K562 (cell line): ENCODE measurements around the gene INO80E. TPM values are rescaled to one million over a fixed set of nuclear protein-coding genes. Genes with fewer than 3 reads are reported as not detected.

Experiments
- CHD1 ChIP-seq: fragments of 200-600 bp; sonication (generic); IDR thresholded peaks from one replicate; pipeline ENCODE4 v1.6.1; 2012; ENCODE audit warnings: mild to moderate bottlenecking, moderate library complexity, low read length, inconsistent platforms
- CREM ChIP-seq: IDR thresholded peaks from 2 replicates; pipeline ENCODE4 v1.6.1; 2014; ENCODE audit warnings: antibody characterized with exemption, low read depth
- MTF1 ChIP-seq: fragments of 250-450 bp; sonication (Bioruptor Pico); IDR thresholded peaks from 2 replicates; pipeline ENCODE4 v1.9.0; 2021; ENCODE audit warnings: moderate library complexity, mild to moderate bottlenecking, inconsistent platforms, borderline replicate concordance
- PHF20 ChIP-seq: fragments of 450-650 bp; IDR thresholded peaks from 2 replicates; pipeline ENCODE4 v1.6.1; 2018; ENCODE audit not compliant: partially characterized antibody
- ZNF511 ChIP-seq: sonication (generic); formaldehyde crosslinking; IDR thresholded peaks from 2 replicates; pipeline ENCODE4 v1.8.0; 2022; ENCODE audit warnings: mild to moderate bottlenecking, missing genetic modification reagents
- polyA plus RNA-seq, 8 experiments: library from polyadenylated mRNA; depleted of rRNA in 4 of 8; stranded (reverse) in 5 of 8; unstranded in 3 of 8; fragments of >200 nt; fragmentation: Nextera tagmentation in 2 of 8; fragmentation: Illumina TruSeq in 1 of 8; extraction: Ambion mirVana in 2 of 8; extraction: Trizol in 1 of 8; gene quantifications; 2 replicates each; pipeline versions ENCODE4 v1.2.1 to v1.2.3, GENCODE V29; 2011 to 2014; ENCODE audit warnings: inconsistent platforms in 1 of 8, missing spikeins in 1 of 8
- total RNA-seq, 7 experiments: library from RNA; depleted of rRNA in 6 of 7; stranded (reverse); fragments of >200 nt in 6 of 7; fragmentation: Illumina TruSeq in 2 of 7; extraction: Trizol in 2 of 7; gene quantifications; 2 replicates each; pipeline versions ENCODE4 v1.2.1 to v1.2.3, GENCODE V29; 2011 to 2021; ENCODE audit warnings: low replicate concordance in 1 of 7
- TF ChIP-seq, protein P1 (sequence below): fragments of 450-650 bp; IDR thresholded peaks from 2 replicates; pipeline ENCODE4 v1.6.1; 2016; ENCODE audit warnings: mild to moderate bottlenecking, moderate library complexity
- TF ChIP-seq, protein P2 (sequence below): sonication (generic); formaldehyde crosslinking; IDR thresholded peaks from 2 replicates; pipeline ENCODE4 v1.8.0; 2022; ENCODE audit warnings: missing genetic modification reagents, mild to moderate bottlenecking, moderate library complexity, borderline replicate concordance
- TF ChIP-seq, protein P3 (sequence below): fragments of 250-450 bp; sonication (Bioruptor Pico); IDR thresholded peaks from 2 replicates; pipeline ENCODE4 v1.8.0; 2021; ENCODE audit warnings: mild to moderate bottlenecking, moderate library complexity

INO80E gene
- total and polyA plus RNA-seq, 9 of the 15 experiments (the other 6 are each of a cell fraction or from before 2014, with no cell fraction given), result 0.31 to 102 (median 49.3) TPM

GRCh38 chr16:29995911-29996765 lies at the start of gene INO80E (continued):
- TF ChIP-seq, protein P1, sequence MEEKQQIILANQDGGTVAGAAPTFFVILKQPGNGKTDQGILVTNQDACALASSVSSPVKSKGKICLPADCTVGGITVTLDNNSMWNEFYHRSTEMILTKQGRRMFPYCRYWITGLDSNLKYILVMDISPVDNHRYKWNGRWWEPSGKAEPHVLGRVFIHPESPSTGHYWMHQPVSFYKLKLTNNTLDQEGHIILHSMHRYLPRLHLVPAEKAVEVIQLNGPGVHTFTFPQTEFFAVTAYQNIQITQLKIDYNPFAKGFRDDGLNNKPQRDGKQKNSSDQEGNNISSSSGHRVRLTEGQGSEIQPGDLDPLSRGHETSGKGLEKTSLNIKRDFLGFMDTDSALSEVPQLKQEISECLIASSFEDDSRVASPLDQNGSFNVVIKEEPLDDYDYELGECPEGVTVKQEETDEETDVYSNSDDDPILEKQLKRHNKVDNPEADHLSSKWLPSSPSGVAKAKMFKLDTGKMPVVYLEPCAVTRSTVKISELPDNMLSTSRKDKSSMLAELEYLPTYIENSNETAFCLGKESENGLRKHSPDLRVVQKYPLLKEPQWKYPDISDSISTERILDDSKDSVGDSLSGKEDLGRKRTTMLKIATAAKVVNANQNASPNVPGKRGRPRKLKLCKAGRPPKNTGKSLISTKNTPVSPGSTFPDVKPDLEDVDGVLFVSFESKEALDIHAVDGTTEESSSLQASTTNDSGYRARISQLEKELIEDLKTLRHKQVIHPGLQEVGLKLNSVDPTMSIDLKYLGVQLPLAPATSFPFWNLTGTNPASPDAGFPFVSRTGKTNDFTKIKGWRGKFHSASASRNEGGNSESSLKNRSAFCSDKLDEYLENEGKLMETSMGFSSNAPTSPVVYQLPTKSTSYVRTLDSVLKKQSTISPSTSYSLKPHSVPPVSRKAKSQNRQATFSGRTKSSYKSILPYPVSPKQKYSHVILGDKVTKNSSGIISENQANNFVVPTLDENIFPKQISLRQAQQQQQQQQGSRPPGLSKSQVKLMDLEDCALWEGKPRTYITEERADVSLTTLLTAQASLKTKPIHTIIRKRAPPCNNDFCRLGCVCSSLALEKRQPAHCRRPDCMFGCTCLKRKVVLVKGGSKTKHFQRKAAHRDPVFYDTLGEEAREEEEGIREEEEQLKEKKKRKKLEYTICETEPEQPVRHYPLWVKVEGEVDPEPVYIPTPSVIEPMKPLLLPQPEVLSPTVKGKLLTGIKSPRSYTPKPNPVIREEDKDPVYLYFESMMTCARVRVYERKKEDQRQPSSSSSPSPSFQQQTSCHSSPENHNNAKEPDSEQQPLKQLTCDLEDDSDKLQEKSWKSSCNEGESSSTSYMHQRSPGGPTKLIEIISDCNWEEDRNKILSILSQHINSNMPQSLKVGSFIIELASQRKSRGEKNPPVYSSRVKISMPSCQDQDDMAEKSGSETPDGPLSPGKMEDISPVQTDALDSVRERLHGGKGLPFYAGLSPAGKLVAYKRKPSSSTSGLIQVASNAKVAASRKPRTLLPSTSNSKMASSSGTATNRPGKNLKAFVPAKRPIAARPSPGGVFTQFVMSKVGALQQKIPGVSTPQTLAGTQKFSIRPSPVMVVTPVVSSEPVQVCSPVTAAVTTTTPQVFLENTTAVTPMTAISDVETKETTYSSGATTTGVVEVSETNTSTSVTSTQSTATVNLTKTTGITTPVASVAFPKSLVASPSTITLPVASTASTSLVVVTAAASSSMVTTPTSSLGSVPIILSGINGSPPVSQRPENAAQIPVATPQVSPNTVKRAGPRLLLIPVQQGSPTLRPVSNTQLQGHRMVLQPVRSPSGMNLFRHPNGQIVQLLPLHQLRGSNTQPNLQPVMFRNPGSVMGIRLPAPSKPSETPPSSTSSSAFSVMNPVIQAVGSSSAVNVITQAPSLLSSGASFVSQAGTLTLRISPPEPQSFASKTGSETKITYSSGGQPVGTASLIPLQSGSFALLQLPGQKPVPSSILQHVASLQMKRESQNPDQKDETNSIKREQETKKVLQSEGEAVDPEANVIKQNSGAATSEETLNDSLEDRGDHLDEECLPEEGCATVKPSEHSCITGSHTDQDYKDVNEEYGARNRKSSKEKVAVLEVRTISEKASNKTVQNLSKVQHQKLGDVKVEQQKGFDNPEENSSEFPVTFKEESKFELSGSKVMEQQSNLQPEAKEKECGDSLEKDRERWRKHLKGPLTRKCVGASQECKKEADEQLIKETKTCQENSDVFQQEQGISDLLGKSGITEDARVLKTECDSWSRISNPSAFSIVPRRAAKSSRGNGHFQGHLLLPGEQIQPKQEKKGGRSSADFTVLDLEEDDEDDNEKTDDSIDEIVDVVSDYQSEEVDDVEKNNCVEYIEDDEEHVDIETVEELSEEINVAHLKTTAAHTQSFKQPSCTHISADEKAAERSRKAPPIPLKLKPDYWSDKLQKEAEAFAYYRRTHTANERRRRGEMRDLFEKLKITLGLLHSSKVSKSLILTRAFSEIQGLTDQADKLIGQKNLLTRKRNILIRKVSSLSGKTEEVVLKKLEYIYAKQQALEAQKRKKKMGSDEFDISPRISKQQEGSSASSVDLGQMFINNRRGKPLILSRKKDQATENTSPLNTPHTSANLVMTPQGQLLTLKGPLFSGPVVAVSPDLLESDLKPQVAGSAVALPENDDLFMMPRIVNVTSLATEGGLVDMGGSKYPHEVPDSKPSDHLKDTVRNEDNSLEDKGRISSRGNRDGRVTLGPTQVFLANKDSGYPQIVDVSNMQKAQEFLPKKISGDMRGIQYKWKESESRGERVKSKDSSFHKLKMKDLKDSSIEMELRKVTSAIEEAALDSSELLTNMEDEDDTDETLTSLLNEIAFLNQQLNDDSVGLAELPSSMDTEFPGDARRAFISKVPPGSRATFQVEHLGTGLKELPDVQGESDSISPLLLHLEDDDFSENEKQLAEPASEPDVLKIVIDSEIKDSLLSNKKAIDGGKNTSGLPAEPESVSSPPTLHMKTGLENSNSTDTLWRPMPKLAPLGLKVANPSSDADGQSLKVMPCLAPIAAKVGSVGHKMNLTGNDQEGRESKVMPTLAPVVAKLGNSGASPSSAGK, result no peak
- TF ChIP-seq, protein P2, sequence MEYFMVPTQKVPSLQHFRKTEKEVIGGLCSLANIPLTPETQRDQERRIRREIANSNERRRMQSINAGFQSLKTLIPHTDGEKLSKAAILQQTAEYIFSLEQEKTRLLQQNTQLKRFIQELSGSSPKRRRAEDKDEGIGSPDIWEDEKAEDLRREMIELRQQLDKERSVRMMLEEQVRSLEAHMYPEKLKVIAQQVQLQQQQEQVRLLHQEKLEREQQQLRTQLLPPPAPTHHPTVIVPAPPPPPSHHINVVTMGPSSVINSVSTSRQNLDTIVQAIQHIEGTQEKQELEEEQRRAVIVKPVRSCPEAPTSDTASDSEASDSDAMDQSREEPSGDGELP (CRISPR knock-in tag), result peak; percentile 81; the same call in 1 of the 2 replicates
- TF ChIP-seq PHF20 (peak; percentile 72), MTF1 (CRISPR knock-in tag) (no peak), ZNF511 (CRISPR knock-in tag) (no peak; the same call in 1 of the 2 replicates), CREM (peak; percentile 98), CHD1 (peak; percentile 38)
- TF ChIP-seq, protein P3, sequence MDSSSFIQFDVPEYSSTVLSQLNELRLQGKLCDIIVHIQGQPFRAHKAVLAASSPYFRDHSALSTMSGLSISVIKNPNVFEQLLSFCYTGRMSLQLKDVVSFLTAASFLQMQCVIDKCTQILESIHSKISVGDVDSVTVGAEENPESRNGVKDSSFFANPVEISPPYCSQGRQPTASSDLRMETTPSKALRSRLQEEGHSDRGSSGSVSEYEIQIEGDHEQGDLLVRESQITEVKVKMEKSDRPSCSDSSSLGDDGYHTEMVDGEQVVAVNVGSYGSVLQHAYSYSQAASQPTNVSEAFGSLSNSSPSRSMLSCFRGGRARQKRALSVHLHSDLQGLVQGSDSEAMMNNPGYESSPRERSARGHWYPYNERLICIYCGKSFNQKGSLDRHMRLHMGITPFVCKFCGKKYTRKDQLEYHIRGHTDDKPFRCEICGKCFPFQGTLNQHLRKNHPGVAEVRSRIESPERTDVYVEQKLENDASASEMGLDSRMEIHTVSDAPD (CRISPR knock-in tag), result no peak
